ENCODE results near the gene BEGAIN. TPM values are rescaled to one million over a fixed set of nuclear protein-coding genes. Genes with fewer than 3 reads are reported as not detected.

Gene BEGAIN, protein sequence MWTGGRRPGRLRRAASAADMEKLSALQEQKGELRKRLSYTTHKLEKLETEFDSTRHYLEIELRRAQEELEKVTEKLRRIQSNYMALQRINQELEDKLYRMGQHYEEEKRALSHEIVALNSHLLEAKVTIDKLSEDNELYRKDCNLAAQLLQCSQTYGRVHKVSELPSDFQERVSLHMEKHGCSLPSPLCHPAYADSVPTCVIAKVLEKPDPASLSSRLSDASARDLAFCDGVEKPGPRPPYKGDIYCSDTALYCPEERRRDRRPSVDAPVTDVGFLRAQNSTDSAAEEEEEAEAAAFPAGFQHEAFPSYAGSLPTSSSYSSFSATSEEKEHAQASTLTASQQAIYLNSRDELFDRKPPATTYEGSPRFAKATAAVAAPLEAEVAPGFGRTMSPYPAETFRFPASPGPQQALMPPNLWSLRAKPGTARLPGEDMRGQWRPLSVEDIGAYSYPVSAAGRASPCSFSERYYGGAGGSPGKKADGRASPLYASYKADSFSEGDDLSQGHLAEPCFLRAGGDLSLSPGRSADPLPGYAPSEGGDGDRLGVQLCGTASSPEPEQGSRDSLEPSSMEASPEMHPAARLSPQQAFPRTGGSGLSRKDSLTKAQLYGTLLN
- 1 to 10 TPM; 4.9 to 7.0 TPM for total RNA-seq
- 10 to 100 TPM; 19.4 to 26.6 TPM for polyA plus RNA-seq (ENCODE audit: insufficient read length in 2 of 2)
- long read RNA-seq, donor 1, full-length matches to known transcripts, result 3 of 3 reads
- long read RNA-seq, donor 1, partial matches to known transcripts, result 0 of 3 reads
- long read RNA-seq, donor 1, other reads (novel, unspliced or antisense), result 0 of 3 reads
- long read RNA-seq, donor 2, partial matches to known transcripts, result 7 of 7 reads
- long read RNA-seq, donor 2, other reads (novel, unspliced or antisense), result 0 of 7 reads
- long read RNA-seq, donor 3, partial matches to known transcripts, result 0 of 2 reads
- long read RNA-seq, donor 3, other reads (novel, unspliced or antisense), result 0 of 2 reads
- long read RNA-seq, donor 4, full-length matches to known transcripts, result 1 of 1 reads
- long read RNA-seq, donor 4, partial matches to known transcripts, result 0 of 1 reads
- long read RNA-seq, donor 4, other reads (novel, unspliced or antisense), result 0 of 1 reads

DNA sequence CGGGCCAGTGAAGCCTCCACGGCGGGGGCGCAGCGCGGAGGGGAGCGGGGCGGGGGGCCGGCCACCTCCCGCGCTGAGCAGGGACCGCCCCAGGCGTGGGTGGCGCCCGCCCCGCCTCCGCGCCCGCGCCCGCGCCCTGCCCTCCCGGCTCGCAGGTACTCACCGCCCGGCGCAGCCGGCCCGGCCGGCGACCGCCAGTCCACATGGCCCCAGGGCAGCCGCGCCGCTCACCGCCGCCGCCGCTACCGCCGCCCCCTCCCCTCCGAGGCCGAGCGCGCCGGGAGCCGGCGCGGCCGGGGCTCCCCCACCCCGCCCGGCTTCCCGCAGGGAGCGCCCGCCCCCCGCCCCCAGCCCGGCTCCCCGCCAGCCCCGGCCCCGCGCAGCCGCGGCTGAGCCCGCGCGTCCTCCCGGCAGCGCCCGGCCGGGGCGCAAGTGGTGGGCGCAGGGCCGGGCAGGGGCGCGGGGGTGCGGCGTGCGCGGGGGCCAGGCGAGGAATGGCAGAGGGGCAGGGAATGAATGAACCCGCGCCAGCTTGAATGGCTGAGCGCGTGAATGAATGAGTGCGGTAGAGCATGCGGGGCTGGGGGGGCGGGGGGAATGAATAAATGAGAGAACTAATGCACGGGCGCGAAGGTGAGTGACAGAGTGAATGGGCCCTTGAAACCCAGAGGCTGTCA lies at the start of gene BEGAIN:
BEGAIN (minus strand) TSS at position 332 of the 677 bp plus-strand sequence; CDS start at position 205, 127 bp downstream.
- no peak within 1 kb of the TSS for H3K27ac ChIP-seq (ENCODE audit: low read depth, low read length)
- DNase-seq (ENCODE audit: low read depth in 4 of 6, low spot score in 6 of 6), result peak in 1 of 6 donors; percentile 33
- 0% methylated on average over 73 of the region's 90 CpGs for WGBS (ENCODE audit: insufficient coverage)

DNA sequence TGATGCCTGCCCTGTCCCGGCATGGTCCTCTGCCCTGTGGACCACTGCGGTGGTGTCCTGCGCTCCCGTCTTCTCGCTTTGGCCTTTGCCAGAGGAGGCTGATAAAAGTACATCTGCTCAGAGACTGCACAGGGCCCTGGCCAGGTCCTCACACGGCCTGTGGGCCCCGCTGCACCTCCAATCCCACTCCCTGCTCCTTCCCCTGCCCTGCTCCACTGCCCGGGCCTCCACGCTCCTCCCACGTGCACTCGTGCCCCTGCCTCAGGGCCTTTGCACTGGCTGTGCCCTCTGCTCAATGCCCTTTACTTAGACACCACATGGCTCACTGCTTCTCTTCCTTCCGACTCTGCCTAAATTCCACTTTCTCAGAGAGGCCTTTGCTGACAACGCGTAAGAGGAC lies 49.3 kb upstream of the BEGAIN start:
- Histone ChIP-seq H3K9me3 (ENCODE audit: control insufficient read depth, insufficient read depth, low read length) (no peaks in the 10 kb centered on the region), H3K27ac (ENCODE audit: low read depth, low read length) (no peak overlapping the region), H3K4me1 (ENCODE audit: control insufficient read depth, insufficient read depth, low read length) (no peaks in the 10 kb centered on the region), H3K4me3 (ENCODE audit: low read depth, low read length) (no peak overlapping the region), H3K36me3 (ENCODE audit: control insufficient read depth, insufficient read depth, low read length) (peaks cover 2% of the 10 kb centered on the region), H3K27me3 (ENCODE audit: control insufficient read depth, insufficient read depth, low read length) (no peaks in the 10 kb centered on the region)
- DNase-seq (ENCODE audit: low read depth in 4 of 6, low spot score in 6 of 6), result no peak
- WGBS (ENCODE audit: insufficient coverage), result 93% methylated on average over 14 of the region's 14 CpGs

More for the DNA sequence above, at the start of gene BEGAIN:
- Histone ChIP-seq H3K36me3 (ENCODE audit: control insufficient read depth, insufficient read depth, low read length) (no peaks in the 10 kb centered on the region), H3K4me1 (ENCODE audit: control insufficient read depth, insufficient read depth, low read length) (peaks cover 26% of the 10 kb centered on the region), H3K27me3 (ENCODE audit: control insufficient read depth, insufficient read depth, low read length) (peaks cover 16% of the 10 kb centered on the region), H3K4me3 (ENCODE audit: low read depth, low read length) (peak within 1 kb of the TSS; percentile 26), H3K9me3 (ENCODE audit: control insufficient read depth, insufficient read depth, low read length) (no peaks in the 10 kb centered on the region)

DNA sequence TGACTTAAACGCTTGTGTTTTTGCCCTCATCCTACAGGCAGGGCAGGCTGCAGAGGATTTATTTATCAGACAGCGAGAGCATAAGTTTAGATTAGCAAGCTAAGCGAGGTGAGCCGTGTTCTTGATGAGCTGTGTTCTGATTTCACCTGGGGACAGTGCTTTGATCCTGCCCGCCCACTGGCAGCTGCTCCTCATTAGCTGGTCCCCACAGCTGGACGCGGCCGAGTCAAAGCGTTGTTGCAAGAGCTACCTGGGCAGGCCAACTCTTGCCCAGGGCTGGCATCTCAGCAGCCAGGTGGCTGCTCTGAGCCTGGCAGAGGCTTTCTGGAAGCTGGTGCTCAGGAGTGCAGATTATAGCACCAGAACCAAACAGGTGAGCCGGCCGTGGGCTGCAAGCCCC lies 46.8 kb upstream of the BEGAIN start:
- WGBS (ENCODE audit: insufficient coverage), result 86% methylated on average over 11 of the region's 11 CpGs
- peaks cover 2% of the 10 kb centered on the region for H3K36me3 ChIP-seq (ENCODE audit: control insufficient read depth, insufficient read depth, low read length)
- H3K4me3 ChIP-seq (ENCODE audit: low read depth, low read length), result no peak overlapping the region
- no peak overlapping the region for H3K27ac ChIP-seq (ENCODE audit: low read depth, low read length)
- peaks cover 13% of the 10 kb centered on the region for H3K4me1 ChIP-seq (ENCODE audit: control insufficient read depth, insufficient read depth, low read length)
- H3K9me3 ChIP-seq (ENCODE audit: control insufficient read depth, insufficient read depth, low read length), result no peaks in the 10 kb centered on the region
- no peaks in the 10 kb centered on the region for H3K27me3 ChIP-seq (ENCODE audit: control insufficient read depth, insufficient read depth, low read length)
- DNase-seq (ENCODE audit: low read depth in 4 of 6, low spot score in 6 of 6), result no peak

DNA sequence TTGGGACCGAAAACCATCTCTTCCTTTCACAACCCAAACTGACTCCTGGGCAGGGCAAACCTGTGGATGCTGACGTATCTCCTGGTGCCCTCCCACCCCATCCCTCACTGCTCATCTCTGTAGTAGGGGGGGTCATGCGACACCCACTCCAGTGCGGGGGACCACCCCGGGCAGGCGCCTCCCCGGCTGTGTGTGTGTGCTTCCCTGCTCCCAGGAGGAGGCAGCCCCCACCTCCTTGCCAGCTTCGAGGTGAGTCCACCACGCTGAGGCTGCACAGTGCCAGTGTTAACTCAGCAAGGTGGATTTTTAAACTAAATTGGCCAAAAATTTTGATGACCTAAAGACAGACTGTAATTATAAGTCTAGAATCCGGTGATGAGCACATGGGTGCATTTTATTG lies 46.2 kb upstream of the BEGAIN start:
- 91% methylated on average over 6 of the region's 10 CpGs for WGBS (ENCODE audit: insufficient coverage)
- Histone ChIP-seq H3K4me1 (ENCODE audit: control insufficient read depth, insufficient read depth, low read length) (peaks cover 15% of the 10 kb centered on the region), H3K9me3 (ENCODE audit: control insufficient read depth, insufficient read depth, low read length) (no peaks in the 10 kb centered on the region), H3K27ac (ENCODE audit: low read depth, low read length) (no peak overlapping the region), H3K36me3 (ENCODE audit: control insufficient read depth, insufficient read depth, low read length) (peaks cover 2% of the 10 kb centered on the region), H3K4me3 (ENCODE audit: low read depth, low read length) (no peak overlapping the region), H3K27me3 (ENCODE audit: control insufficient read depth, insufficient read depth, low read length) (no peaks in the 10 kb centered on the region)
- DNase-seq (ENCODE audit: low read depth in 4 of 6, low spot score in 6 of 6), result no peak

DNA sequence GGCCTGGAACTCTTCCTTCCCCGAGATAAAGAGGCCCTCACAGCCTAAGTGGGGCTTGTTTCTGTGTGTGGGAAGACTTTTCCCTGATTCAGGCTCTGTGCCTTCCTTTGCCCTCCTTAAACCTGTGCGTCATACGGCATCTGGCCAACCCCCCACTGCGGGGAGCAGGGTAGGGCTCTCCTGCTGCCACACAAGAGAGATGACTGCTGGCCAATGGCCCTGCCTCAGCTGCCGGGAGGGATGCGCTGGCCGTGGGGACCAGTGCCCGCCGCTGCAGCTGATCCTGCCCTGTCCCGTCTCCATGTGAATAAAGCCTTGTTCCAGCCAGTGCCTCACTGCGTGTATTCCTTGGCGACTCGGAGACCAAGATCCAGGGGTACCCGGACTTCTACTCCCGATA lies 42.5 kb upstream of the BEGAIN start:
- Histone ChIP-seq H3K36me3 (ENCODE audit: control insufficient read depth, insufficient read depth, low read length) (no peaks in the 10 kb centered on the region), H3K27me3 (ENCODE audit: control insufficient read depth, insufficient read depth, low read length) (no peaks in the 10 kb centered on the region), H3K4me3 (ENCODE audit: low read depth, low read length) (no peak overlapping the region), H3K27ac (ENCODE audit: low read depth, low read length) (no peak overlapping the region), H3K9me3 (ENCODE audit: control insufficient read depth, insufficient read depth, low read length) (no peaks in the 10 kb centered on the region), H3K4me1 (ENCODE audit: control insufficient read depth, insufficient read depth, low read length) (peaks cover 15% of the 10 kb centered on the region)
- DNase-seq (ENCODE audit: low read depth in 4 of 6, low spot score in 6 of 6), result peak in 2 of 6 donors; percentile 20 to 49
- 53% methylated on average over 14 of the region's 15 CpGs for WGBS (ENCODE audit: insufficient coverage)

DNA sequence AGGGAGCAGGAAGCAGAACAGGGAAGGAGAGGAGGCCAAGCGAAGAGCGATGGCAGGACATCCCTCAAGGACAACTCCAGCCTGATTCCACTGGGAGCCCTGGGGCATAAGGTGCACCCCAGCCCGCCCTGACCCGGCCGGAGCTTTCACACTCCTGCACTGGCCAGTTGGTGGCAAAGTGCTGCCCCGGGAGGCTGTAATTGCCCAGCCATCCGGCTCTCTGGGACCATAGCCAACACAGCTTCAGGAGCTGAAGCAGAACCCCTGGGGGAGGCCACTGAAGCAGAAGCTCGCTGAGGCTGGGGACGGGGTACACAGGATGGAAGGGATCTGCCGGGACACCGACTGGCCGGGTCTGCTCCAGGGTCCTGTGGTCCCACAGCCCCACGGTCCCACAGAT lies 41.9 kb upstream of the BEGAIN start:
- WGBS (ENCODE audit: insufficient coverage), result 62% methylated on average over 11 of the region's 13 CpGs
- Histone ChIP-seq H3K27ac (ENCODE audit: low read depth, low read length) (no peak overlapping the region), H3K4me3 (ENCODE audit: low read depth, low read length) (no peak overlapping the region), H3K4me1 (ENCODE audit: control insufficient read depth, insufficient read depth, low read length) (peaks cover 15% of the 10 kb centered on the region), H3K9me3 (ENCODE audit: control insufficient read depth, insufficient read depth, low read length) (no peaks in the 10 kb centered on the region), H3K36me3 (ENCODE audit: control insufficient read depth, insufficient read depth, low read length) (no peaks in the 10 kb centered on the region), H3K27me3 (ENCODE audit: control insufficient read depth, insufficient read depth, low read length) (no peaks in the 10 kb centered on the region)
- DNase-seq (ENCODE audit: low read depth in 4 of 6, low spot score in 6 of 6), result no peak

DNA sequence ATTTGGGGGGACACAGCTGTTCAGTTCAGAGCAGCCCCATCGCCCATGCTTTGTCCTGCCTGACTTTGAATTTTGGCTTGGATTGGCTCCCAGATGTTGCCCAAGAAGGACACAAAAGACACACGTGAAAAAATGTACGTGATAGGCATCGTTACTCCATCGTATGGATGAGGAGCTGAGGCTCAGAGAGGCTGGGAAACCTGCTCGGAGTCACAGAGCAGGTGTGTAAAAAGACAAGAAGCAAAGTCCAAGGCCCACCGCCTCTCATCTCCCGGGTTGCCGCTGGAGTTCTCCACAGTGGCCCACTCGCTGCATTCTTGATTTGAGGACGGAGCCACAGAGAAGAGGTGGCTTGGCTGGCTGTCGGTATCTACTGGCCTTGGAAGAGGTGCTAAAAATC lies 41.0 kb upstream of the BEGAIN start:
- H3K27ac ChIP-seq (ENCODE audit: low read depth, low read length), result no peak overlapping the region
- WGBS (ENCODE audit: insufficient coverage), result 91% methylated on average over 11 of the region's 12 CpGs
- H3K4me3 ChIP-seq (ENCODE audit: low read depth, low read length), result no peak overlapping the region
- H3K27me3 ChIP-seq (ENCODE audit: control insufficient read depth, insufficient read depth, low read length), result no peaks in the 10 kb centered on the region
- H3K9me3 ChIP-seq (ENCODE audit: control insufficient read depth, insufficient read depth, low read length), result no peaks in the 10 kb centered on the region
- DNase-seq (ENCODE audit: low read depth in 4 of 6, low spot score in 6 of 6), result no peak
- peaks cover 15% of the 10 kb centered on the region for H3K4me1 ChIP-seq (ENCODE audit: control insufficient read depth, insufficient read depth, low read length)
- H3K36me3 ChIP-seq (ENCODE audit: control insufficient read depth, insufficient read depth, low read length), result no peaks in the 10 kb centered on the region

DNA sequence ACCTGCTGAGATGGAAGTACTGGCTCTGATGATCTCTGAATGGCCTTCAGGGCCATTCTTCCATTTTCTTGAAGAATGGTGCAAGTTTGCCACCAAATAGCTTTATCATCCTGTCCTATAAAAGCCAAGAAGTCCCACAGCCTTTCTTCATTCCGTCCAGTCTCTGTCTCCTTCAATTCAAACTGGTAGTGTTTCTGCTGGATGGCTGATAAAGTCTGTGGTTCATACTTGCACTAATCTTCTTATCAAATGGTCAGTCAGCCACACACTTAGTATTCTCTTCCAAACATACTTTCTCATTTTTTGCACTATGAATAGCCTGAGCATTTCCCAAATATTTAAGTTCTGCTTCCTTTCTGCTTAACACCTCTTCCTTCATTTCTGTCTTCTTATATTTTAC lies 39.4 kb upstream of the BEGAIN start:
- Histone ChIP-seq H3K9me3 (ENCODE audit: control insufficient read depth, insufficient read depth, low read length) (no peaks in the 10 kb centered on the region), H3K4me1 (ENCODE audit: control insufficient read depth, insufficient read depth, low read length) (peaks cover 15% of the 10 kb centered on the region), H3K27me3 (ENCODE audit: control insufficient read depth, insufficient read depth, low read length) (no peaks in the 10 kb centered on the region), H3K27ac (ENCODE audit: low read depth, low read length) (no peak overlapping the region), H3K36me3 (ENCODE audit: control insufficient read depth, insufficient read depth, low read length) (no peaks in the 10 kb centered on the region), H3K4me3 (ENCODE audit: low read depth, low read length) (no peak overlapping the region)
- WGBS (ENCODE audit: insufficient coverage), result no CpG with 5 or more reads among the region's 1 CpG
- no peak for DNase-seq (ENCODE audit: low read depth in 4 of 6, low spot score in 6 of 6)

DNA sequence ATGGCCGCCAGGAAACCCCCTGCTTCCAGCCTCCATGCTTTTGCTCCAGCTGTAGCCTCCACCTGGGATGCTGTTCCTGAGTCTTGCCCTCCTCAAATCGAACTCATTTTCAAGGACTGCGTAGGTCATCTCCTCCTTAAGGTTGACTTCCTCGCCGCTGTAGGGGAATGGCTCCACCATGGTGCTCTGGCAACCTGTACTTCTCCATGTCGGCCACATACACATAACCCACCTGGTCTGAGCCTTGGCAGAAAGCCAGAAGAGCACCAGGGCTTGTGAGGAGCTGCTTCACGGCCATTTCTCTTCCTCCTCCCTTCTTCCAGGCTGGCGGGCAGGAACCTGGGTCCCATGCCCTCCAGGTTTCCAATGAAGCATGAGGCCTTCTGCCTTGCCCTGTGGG lies 36.7 kb upstream of the BEGAIN start:
- no peak for DNase-seq (ENCODE audit: low read depth in 4 of 6, low spot score in 6 of 6)
- Histone ChIP-seq H3K9me3 (ENCODE audit: control insufficient read depth, insufficient read depth, low read length) (no peaks in the 10 kb centered on the region), H3K27me3 (ENCODE audit: control insufficient read depth, insufficient read depth, low read length) (no peaks in the 10 kb centered on the region), H3K27ac (ENCODE audit: low read depth, low read length) (no peak overlapping the region), H3K4me3 (ENCODE audit: low read depth, low read length) (no peak overlapping the region), H3K36me3 (ENCODE audit: control insufficient read depth, insufficient read depth, low read length) (no peaks in the 10 kb centered on the region), H3K4me1 (ENCODE audit: control insufficient read depth, insufficient read depth, low read length) (peaks cover 22% of the 10 kb centered on the region)
- WGBS (ENCODE audit: insufficient coverage), result 94% methylated on average over 8 of the region's 8 CpGs
